ENCODE data around the gene JAG2. TPM values are rescaled to one million over a fixed set of nuclear protein-coding genes. Genes with fewer than 3 reads are reported as not detected.
"Not testable (repeated sequence)": the region's sequence is repeated elsewhere in the genome, so short reads cannot be mapped to it uniquely, and the experiment has no call there.

The JAG2 gene
- total and polyA plus RNA-seq, 11 donors = 19.1 to 62.4 (median 25.9) TPM

GRCh38 chr14:105116451-105117256 lies 51.9 kb downstream of the JAG2 start:
- WGBS, 4 donors = 82 to 94% (median 91%) methylated on average over 11 to 12 of the region's 12 CpGs
- Histone ChIP-seq H3K27me3 (peaks cover 0 to 6% (median 0%) of the 10 kb centered on the region in 9 donors), H3K4me3 (no peak overlapping the region), H3K9me3 (peaks cover 0 to 10% (median 3%) of the 10 kb centered on the region in 12 donors), H3K4me1 (no peaks in the 10 kb centered on the region), H3K27ac (no peak overlapping the region), H3K36me3 (no peaks in the 10 kb centered on the region)
- no peak for ATAC-seq
- TF ChIP-seq, protein P1, sequence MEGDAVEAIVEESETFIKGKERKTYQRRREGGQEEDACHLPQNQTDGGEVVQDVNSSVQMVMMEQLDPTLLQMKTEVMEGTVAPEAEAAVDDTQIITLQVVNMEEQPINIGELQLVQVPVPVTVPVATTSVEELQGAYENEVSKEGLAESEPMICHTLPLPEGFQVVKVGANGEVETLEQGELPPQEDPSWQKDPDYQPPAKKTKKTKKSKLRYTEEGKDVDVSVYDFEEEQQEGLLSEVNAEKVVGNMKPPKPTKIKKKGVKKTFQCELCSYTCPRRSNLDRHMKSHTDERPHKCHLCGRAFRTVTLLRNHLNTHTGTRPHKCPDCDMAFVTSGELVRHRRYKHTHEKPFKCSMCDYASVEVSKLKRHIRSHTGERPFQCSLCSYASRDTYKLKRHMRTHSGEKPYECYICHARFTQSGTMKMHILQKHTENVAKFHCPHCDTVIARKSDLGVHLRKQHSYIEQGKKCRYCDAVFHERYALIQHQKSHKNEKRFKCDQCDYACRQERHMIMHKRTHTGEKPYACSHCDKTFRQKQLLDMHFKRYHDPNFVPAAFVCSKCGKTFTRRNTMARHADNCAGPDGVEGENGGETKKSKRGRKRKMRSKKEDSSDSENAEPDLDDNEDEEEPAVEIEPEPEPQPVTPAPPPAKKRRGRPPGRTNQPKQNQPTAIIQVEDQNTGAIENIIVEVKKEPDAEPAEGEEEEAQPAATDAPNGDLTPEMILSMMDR (IDR thresholded peaks at IDR 0.05) = no peak
- no peak for TF ChIP-seq POLR2A (IDR thresholded peaks at IDR 0.05)
- peak in 1 of 5 donors; percentile 5 for DNase-seq
- intact Hi-C loops (cut with DNase I) = no loop called here

- WGBS, 4 donors = 91 to 95% (median 94%) methylated on average over 8 of the region's 8 CpGs
- H3K4me3 ChIP-seq; DNase-seq; H3K36me3 ChIP-seq; ATAC-seq; H3K27me3 ChIP-seq; intact Hi-C loops (cut with DNase I); H3K4me1 ChIP-seq; H3K27ac ChIP-seq; H3K9me3 ChIP-seq: not testable (repeated sequence)
These were observed 59.3 kb downstream of the JAG2 start for GRCh38 chr14:105109243-105109642.

- no peak overlapping the region for H3K27ac ChIP-seq
- no peaks in the 10 kb centered on the region for H3K4me1 ChIP-seq
- H3K4me3 ChIP-seq = no peak overlapping the region
- intact Hi-C loops (cut with DNase I) = no loop called here
- DNase-seq (no peak), ATAC-seq (no peak)
- 63 to 78% (median 71%) methylated on average over 7 of the region's 7 CpGs for WGBS, 4 donors
- peaks cover 0 to 8% (median 0%) of the 10 kb centered on the region in 9 donors for H3K27me3 ChIP-seq
- H3K9me3 ChIP-seq = peaks cover 0 to 7% (median 2%) of the 10 kb centered on the region in 12 donors
- TF ChIP-seq POLR2A (IDR thresholded peaks at IDR 0.05) = no peak
- TF ChIP-seq, protein P1 (IDR thresholded peaks at IDR 0.05) = no peak
- H3K36me3 ChIP-seq = no peaks in the 10 kb centered on the region
These were observed 60.1 kb downstream of the JAG2 start for GRCh38 chr14:105108516-105108864.

GRCh38 chr14:105107781-105108515 lies 60.6 kb downstream of the JAG2 start:
- Histone ChIP-seq H3K9me3 (peaks cover 0 to 12% (median 2%) of the 10 kb centered on the region in 12 donors), H3K27me3 (peaks cover 0 to 8% (median 0%) of the 10 kb centered on the region in 9 donors), H3K36me3 (no peaks in the 10 kb centered on the region), H3K4me1 (no peaks in the 10 kb centered on the region), H3K4me3 (no peak overlapping the region), H3K27ac (no peak overlapping the region)
- DNase-seq (peak in 1 of 5 donors; percentile 5), ATAC-seq (no peak)
- WGBS, 4 donors = 74 to 77% (median 75%) methylated on average over 9 of the region's 9 CpGs
- TF ChIP-seq, protein P1 (IDR thresholded peaks at IDR 0.05) = no peak
- no peak for TF ChIP-seq POLR2A (IDR thresholded peaks at IDR 0.05)
- intact Hi-C loops (cut with DNase I) = no loop called here

All from heart left ventricle (tissue), 16 donors.